ENCODE measurements around the gene CASP6. TPM values are rescaled to one million over a fixed set of nuclear protein-coding genes. Genes with fewer than 3 reads are reported as not detected.

CASP6 gene
- total RNA-seq, 4 donors from 2014 or later: 10.8 to 24.2 (median 19.9) TPM

GRCh38 chr4:109748114-109748513 lies 44.9 kb upstream of the CASP6 start:
- 85 to 91% methylated on average over 1 of the region's 1 CpG for WGBS, 2 donors
- intact Hi-C loops (cut with DNase I; ENCODE audit: low total_unique reads): no loop called here
- TF ChIP-seq POLR2A (IDR thresholded peaks at IDR 0.05): no peak
- TF ChIP-seq CTCF (IDR thresholded peaks at IDR 0.05): no peak
- H3K4me3 ChIP-seq (ENCODE audit: low read depth, poor library complexity, severe bottlenecking): no peak overlapping the region
- no peak for DNase-seq (ENCODE audit: low spot score in 2 of 2)

- H3K4me3 ChIP-seq (ENCODE audit: low read depth, poor library complexity, severe bottlenecking): no peak overlapping the region
- TF ChIP-seq CTCF (IDR thresholded peaks at IDR 0.05) (no peak), POLR2A (IDR thresholded peaks at IDR 0.05) (no peak)
- intact Hi-C loops (cut with DNase I; ENCODE audit: low total_unique reads): no loop called here
- no peak for DNase-seq (ENCODE audit: low spot score in 2 of 2)
- 81 to 86% methylated on average over 2 of the region's 2 CpGs for WGBS, 2 donors
Observed at GRCh38 chr4:109746728-109747127, 43.5 kb upstream of the CASP6 start.

GRCh38 chr4:109745830-109746229 lies 42.6 kb upstream of the CASP6 start:
- intact Hi-C loops (cut with DNase I; ENCODE audit: low total_unique reads): no loop called here
- TF ChIP-seq CTCF (IDR thresholded peaks at IDR 0.05) (no peak), POLR2A (IDR thresholded peaks at IDR 0.05) (no peak)
- DNase-seq (ENCODE audit: low spot score in 2 of 2): no peak
- no peak overlapping the region for H3K4me3 ChIP-seq (ENCODE audit: low read depth, poor library complexity, severe bottlenecking)

- WGBS, 2 donors: 40 to 62% methylated on average over 3 of the region's 3 CpGs
- TF ChIP-seq POLR2A (IDR thresholded peaks at IDR 0.05): no peak
- TF ChIP-seq CTCF (IDR thresholded peaks at IDR 0.05): no peak
Observed at GRCh38 chr4:109739547-109739946, 36.3 kb upstream of the CASP6 start.

GRCh38 chr4:109738104-109738872 lies 35.0 kb upstream of the CASP6 start:
- no peak overlapping the region for H3K4me3 ChIP-seq (ENCODE audit: low read depth, poor library complexity, severe bottlenecking)
- no peak for TF ChIP-seq POLR2A (IDR thresholded peaks at IDR 0.05)
- TF ChIP-seq CTCF (IDR thresholded peaks at IDR 0.05): no peak
- intact Hi-C loops (cut with DNase I; ENCODE audit: low total_unique reads): no loop called here
- DNase-seq (ENCODE audit: low spot score in 2 of 2): no peak
- 87 to 88% methylated on average over 10 of the region's 10 CpGs for WGBS, 2 donors

More at GRCh38 chr4:109739547-109739946, 36.3 kb upstream of the CASP6 start:
- intact Hi-C loops (cut with DNase I; ENCODE audit: low total_unique reads): no loop called here
- H3K4me3 ChIP-seq (ENCODE audit: low read depth, poor library complexity, severe bottlenecking): no peak overlapping the region
- DNase-seq (ENCODE audit: low spot score in 2 of 2): no peak
